Occipital lobe (tissue), 1 donor: ENCODE results near the gene PTGIR. TPM values are rescaled to one million over a fixed set of nuclear protein-coding genes. Genes with fewer than 3 reads are reported as not detected.

Experiments
- total RNA-seq: library from RNA; depleted of rRNA; stranded (reverse); fragments of >200 nt; gene quantifications from one replicate; pipeline ENCODE4 v1.2.3, GENCODE V29; 2014

PTGIR gene
- total RNA-seq, 1 donor from 2014 or later: not detected

Other genes starting within 250 kb of the PTGIR start
- 4.7 TPM for gene CCDC8, start 211.5 kb downstream of the PTGIR start, total RNA-seq
- gene PNMA8C, start 196.2 kb downstream of the PTGIR start, total RNA-seq: 25.3 TPM
- gene PNMA8A, start 153.5 kb downstream of the PTGIR start, total RNA-seq: 58.5 TPM
- 17.5 TPM for gene PNMA8B, start 129.2 kb downstream of the PTGIR start, total RNA-seq
- 224 TPM for gene CALM3, start 23.8 kb downstream of the PTGIR start, total RNA-seq
- gene GNG8, start 11.1 kb upstream of the PTGIR start, total RNA-seq: not detected
- 14.5 TPM for gene DACT3, start 36.1 kb upstream of the PTGIR start, total RNA-seq
- gene PRKD2, start 92.0 kb upstream of the PTGIR start, total RNA-seq: 4.7 TPM
- gene FKRP, start 121.0 kb upstream of the PTGIR start, total RNA-seq: 11.7 TPM
- 85.2 TPM for gene STRN4, start 121.4 kb upstream of the PTGIR start, total RNA-seq
- 3.3 TPM for gene SLC1A5, start 163.5 kb upstream of the PTGIR start, total RNA-seq
- 49.1 TPM for gene AP2S1, start 225.8 kb upstream of the PTGIR start, total RNA-seq
- 76.3 TPM for gene ARHGAP35, start 235.9 kb upstream of the PTGIR start, total RNA-seq